OCI-LY7 (cell line): ENCODE measurements around the gene SNRNP35. TPM values are rescaled to one million over a fixed set of nuclear protein-coding genes. Genes with fewer than 3 reads are reported as not detected.
"Not testable (repeated sequence)": the region's sequence is repeated elsewhere in the genome, so short reads cannot be mapped to it uniquely, and the experiment has no call there.

Experiments
- BruUV-seq: library from RNA; stranded (reverse); fragments of 400-500 nt; replicated peaks from 2 replicates; lab custom pipeline; 2021; lab: Mats Ljungman, UMichigan
- CTCF ChIA-PET: fragments of 300-600 bp; sonication (Branson Sonifier 250); formaldehyde crosslinking; loops from one replicate; lab custom pipeline; 2022; ENCODE audit warnings: antibody characterized with exemption; ENCODE audit not compliant: unreplicated experiment; lab: Charles Lee
- POLR2A ChIA-PET: fragments of 300-600 bp; sonication (Branson Sonifier 250); formaldehyde crosslinking; loops from one replicate; lab custom pipeline; 2022; ENCODE audit warnings: antibody characterized with exemption; lab: Charles Lee
- DNase-seq: peaks from one replicate; pipeline ENCODE4 v3.0.0-alpha.2; 2015; ENCODE audit warnings: low spot score
- H2AFZ ChIP-seq: fragments of 200-600 bp; sonication (generic), shearing (Covaris generic); 2 replicates; pipeline ENCODE4 v1.6.1; 2014; ENCODE audit warnings: mild to moderate bottlenecking, antibody characterized with exemption, low read length, moderate library complexity
- H3K27ac ChIP-seq: fragments of 200-600 bp; sonication (generic); 2 replicates; pipeline ENCODE4 v1.5.1; 2014; ENCODE audit warnings: mixed run types, low read depth, mild to moderate bottlenecking, moderate library complexity, low read length, inconsistent platforms; ENCODE audit not compliant: poor library complexity, severe bottlenecking
- H3K36me3 ChIP-seq: fragments of 200-600 bp; sonication (generic); 2 replicates; pipeline ENCODE4 v1.6.1; 2014; ENCODE audit warnings: mild to moderate bottlenecking, antibody characterized with exemption, low read length, moderate library complexity, mixed read lengths; ENCODE audit not compliant: insufficient read depth
- H3K4me1 ChIP-seq: fragments of 200-600 bp; sonication (generic); 2 replicates; pipeline ENCODE4 v1.5.1; 2014; ENCODE audit warnings: mild to moderate bottlenecking, low read length; ENCODE audit not compliant: insufficient read depth, poor library complexity, severe bottlenecking
- H3K4me2 ChIP-seq: fragments of 200-600 bp; sonication (generic); 2 replicates; pipeline ENCODE4 v1.6.1; 2014; ENCODE audit warnings: mild to moderate bottlenecking, low read length
- H3K4me3 ChIP-seq: fragments of 200-600 bp; sonication (generic); 2 replicates; pipeline ENCODE4 v1.5.1; 2014; ENCODE audit warnings: mild to moderate bottlenecking, low read depth, low read length; ENCODE audit not compliant: poor library complexity, severe bottlenecking
- H3K79me2 ChIP-seq: fragments of 200-600 bp; sonication (generic); 2 replicates; pipeline ENCODE4 v1.6.1; 2016; ENCODE audit warnings: low read depth, mild to moderate bottlenecking, low read length, moderate library complexity, mixed read lengths; ENCODE audit not compliant: insufficient read depth
- H3K9me2 ChIP-seq: fragments of 200-600 bp; sonication (generic); 2 replicates; pipeline ENCODE4 v1.6.1; 2016; ENCODE audit warnings: mild to moderate bottlenecking, low read length, mixed read lengths; ENCODE audit not compliant: insufficient read depth
- H3K9me3 ChIP-seq: fragments of 200-600 bp; sonication (generic); 2 replicates; pipeline ENCODE4 v1.6.1; 2014; ENCODE audit warnings: mild to moderate bottlenecking, mixed run types, low read length, mixed read lengths
- H4K20me1 ChIP-seq: fragments of 200-600 bp; sonication (generic); 2 replicates; pipeline ENCODE4 v1.6.1; 2014; ENCODE audit warnings: mild to moderate bottlenecking, antibody characterized with exemption, low read length, moderate library complexity, mixed read lengths; ENCODE audit not compliant: insufficient read depth
- CTCF ChIP-seq: fragments of 200-600 bp; sonication (generic); conservative IDR thresholded peaks from 2 replicates; pipeline ENCODE4 v1.5.1; 2014; ENCODE audit warnings: mild to moderate bottlenecking, antibody characterized with exemption, low read length, moderate library complexity, mixed read lengths
- EZH2phosphoT487 ChIP-seq: fragments of 200-600 bp; sonication (generic); IDR thresholded peaks from 2 replicates; pipeline ENCODE4 v1.6.1; 2018; ENCODE audit warnings: low read depth, borderline replicate concordance, mild to moderate bottlenecking, mixed run types, antibody characterized with exemption, low read length, moderate library complexity, mixed read lengths
- intact Hi-C: fragments of 100-400 bp; cut with micrococcal nuclease; formaldehyde crosslinking; loops from one replicate; pipeline ENCODE4 v1.10.0; 2022; ENCODE audit not compliant: unreplicated experiment
- total RNA-seq, 2 experiments: library from RNA; depleted of rRNA in 1 of 2; stranded (reverse); fragments of >200 nt in 1 of 2; shearing (Covaris generic) in 1 of 2; gene quantifications; 2 replicates each; pipeline ENCODE4 v1.2.3, GENCODE V29; 2014 to 2022

The SNRNP35 gene
- total RNA-seq, 2 experiments from 2014 or later, result 29.3 to 31.3 TPM

- Histone ChIP-seq H3K79me2 (peaks cover 28% of the 10 kb centered on the region; the same call in 1 of the 2 replicates), H3K9me2 (no peaks in the 10 kb centered on the region), H3K4me1 (peaks cover 53% of the 10 kb centered on the region), H3K27ac (peak overlapping the region; percentile 91), H3K4me2 (peak overlapping the region; percentile 63), H3K36me3 (peaks cover 36% of the 10 kb centered on the region), H3K4me3 (peak overlapping the region; percentile 39), H4K20me1 (no peaks in the 10 kb centered on the region), H2AFZ (peak overlapping the region; percentile 2; the same call in 1 of the 2 replicates), H3K9me3 (no peaks in the 10 kb centered on the region)
- intact Hi-C loops, result loop anchor here (1.0 to 2.0 kb wide), 3 partner anchors 31 to 62 kb away; partner anchors contain the start of genes SBNO1 and SNRNP35
- ChIA-PET POLR2A (interaction anchor here (0.6 to 2.4 kb wide), 13 partner anchors 9 to 196 kb away, joined by 3 to 11 read pairs (median 5); partner anchors contain the start of genes RILPL2 and SNRNP35), CTCF (interaction anchor here (0.5 to 1.0 kb wide), 2 partner anchors 10 to 299 kb away, joined by 3 to 4 read pairs; no protein-coding TSS in a partner anchor)
- TF ChIP-seq EZH2phosphoT487, result no peak
- no peak for TF ChIP-seq CTCF
- DNase-seq, result peak; percentile 98
- TSS peak; percentile 93 for BruUV-seq
These were observed 30.7 kb upstream of the SNRNP35 start for GRCh38 chr12:123427036-123427769.

GRCh38 chr12:123428591-123428990 is 29.3 kb upstream of the SNRNP35 start:
- peaks cover 41% of the 10 kb centered on the region; the same call in 1 of the 2 replicates for H3K79me2 ChIP-seq
- H3K9me2 ChIP-seq, result no peaks in the 10 kb centered on the region
- POLR2A ChIA-PET, result interaction anchor here (0.8 to 2.4 kb wide), 3 partner anchors 18 to 196 kb away, joined by 3 to 11 read pairs (median 3); no protein-coding TSS in a partner anchor
- intact Hi-C loops, result no loop called here
- CTCF ChIA-PET, result no interaction called here
- peaks cover 56% of the 10 kb centered on the region for H3K4me1 ChIP-seq
- H4K20me1 ChIP-seq, result no peaks in the 10 kb centered on the region
- DNase-seq, result no peak
- no peak overlapping the region for H2AFZ ChIP-seq
- H3K4me2 ChIP-seq, result peak overlapping the region; percentile 4; the same call in 1 of the 2 replicates
- H3K36me3 ChIP-seq, result peaks cover 36% of the 10 kb centered on the region
- H3K9me3 ChIP-seq, result no peaks in the 10 kb centered on the region
- no peak for TF ChIP-seq EZH2phosphoT487
- no peak for TF ChIP-seq CTCF
- no TSS peak for BruUV-seq
- no peak overlapping the region for H3K4me3 ChIP-seq
- H3K27ac ChIP-seq, result peak overlapping the region; percentile 91

GRCh38 chr12:123429101-123429500 is 28.8 kb upstream of the SNRNP35 start:
- H2AFZ ChIP-seq, H3K9me2 ChIP-seq, DNase-seq, H3K4me3 ChIP-seq, intact Hi-C loops, CTCF ChIA-PET, H3K9me3 ChIP-seq, H3K4me2 ChIP-seq, BruUV-seq, H4K20me1 ChIP-seq: not testable (repeated sequence)
- POLR2A ChIA-PET, result interaction anchor here (0.8 to 2.4 kb wide), 3 partner anchors 17 to 197 kb away, joined by 3 to 11 read pairs (median 3); no protein-coding TSS in a partner anchor
- H3K79me2 ChIP-seq, result peaks cover 47% of the 10 kb centered on the region; the same call in 1 of the 2 replicates
- H3K36me3 ChIP-seq, result peaks cover 32% of the 10 kb centered on the region
- H3K4me1 ChIP-seq, result peaks cover 62% of the 10 kb centered on the region
- H3K27ac ChIP-seq, result peak overlapping the region; percentile 91

GRCh38 chr12:123431951-123432817 is 25.8 kb upstream of the SNRNP35 start:
- H3K9me3 ChIP-seq, H4K20me1 ChIP-seq, CTCF ChIA-PET, H3K9me2 ChIP-seq, intact Hi-C loops: not testable (repeated sequence)
- POLR2A ChIA-PET, result interaction anchor here (0.8 to 1.7 kb wide), 5 partner anchors 8 to 171 kb away, joined by 3 to 4 read pairs (median 3); partner anchors contain the start of gene SNRNP35
- Histone ChIP-seq H3K4me2 (peak overlapping the region; percentile 93), H3K36me3 (peaks cover 23% of the 10 kb centered on the region), H3K79me2 (peaks cover 60% of the 10 kb centered on the region), H3K27ac (peak overlapping the region; percentile 66), H3K4me3 (peak overlapping the region; percentile 88), H3K4me1 (peaks cover 73% of the 10 kb centered on the region), H2AFZ (peak overlapping the region; percentile 49)
- BruUV-seq, result TSS peak; percentile 44
- peak; percentile 47 for DNase-seq
